Stimulated activated CD8-positive, alpha-beta memory T cell treated with anti-CD3 and anti-CD28 coated beads, Interleukin-15, amount 100 ng/mL, for 48 hours (primary cell): Measurements from ENCODE around the gene PABPC1L.
A peak's percentile ranks its signal among the peaks of the same experiment; 100 is the strongest.

Experiments
- DNase-seq, 2 donors: peaks; one replicate each; pipeline ENCODE4 v3.0.0-alpha.2; 2020; ENCODE audit warnings: low read depth in 2 of 2

PABPC1L gene

GRCh38 chr20:44942264-44942973 is 32.6 kb downstream of the PABPC1L start:
- no peak for DNase-seq

- no peak for DNase-seq
Observed at GRCh38 chr20:44943828-44944227, 34.0 kb downstream of the PABPC1L start.

- DNase-seq: no peak
Observed at GRCh38 chr20:44945261-44945660, 35.4 kb downstream of the PABPC1L start.

GRCh38 chr20:44946271-44946852 is 36.5 kb downstream of the PABPC1L start:
- no peak for DNase-seq

- DNase-seq: no peak
Observed at GRCh38 chr20:44948107-44948506, 38.2 kb downstream of the PABPC1L start.

GRCh38 chr20:44948513-44948912 is 38.7 kb downstream of the PABPC1L start:
- no peak for DNase-seq

GRCh38 chr20:44950368-44950767 is 40.5 kb downstream of the PABPC1L start:
- no peak for DNase-seq

- DNase-seq: no peak
Observed at GRCh38 chr20:44952731-44953130, 42.9 kb downstream of the PABPC1L start.

GRCh38 chr20:44954211-44954610 is 44.4 kb downstream of the PABPC1L start:
- DNase-seq: no peak

GRCh38 chr20:44955270-44955669 is 45.4 kb downstream of the PABPC1L start:
- no peak for DNase-seq

- DNase-seq: no peak
Observed at GRCh38 chr20:44956410-44956809, 46.5 kb downstream of the PABPC1L start.

- DNase-seq: no peak
Observed at GRCh38 chr20:44958276-44958675, 48.4 kb downstream of the PABPC1L start.

- no peak for DNase-seq
Observed at GRCh38 chr20:44959082-44959637, 49.3 kb downstream of the PABPC1L start.

GRCh38 chr20:44959638-44960102 is 49.8 kb downstream of the PABPC1L start:
- peak; percentile 51 to 64 for DNase-seq

- peak; percentile 94 to 96 for DNase-seq
Observed at GRCh38 chr20:44960103-44960852, 50.4 kb downstream of the PABPC1L start, which contains the start of gene TOMM34. Gene TOMM34 (minus strand): TSS chr20:44960397. CDS start chr20:44960333, 64 bp downstream.

- DNase-seq: no peak
Observed at GRCh38 chr20:44961011-44961869, 51.4 kb downstream of the PABPC1L start.

- no peak for DNase-seq
Observed at GRCh38 chr20:44961870-44962267, 52.0 kb downstream of the PABPC1L start.

GRCh38 chr20:44962483-44962882 is 52.6 kb downstream of the PABPC1L start:
- no peak for DNase-seq

GRCh38 chr20:44963325-44964215 is 53.7 kb downstream of the PABPC1L start:
- DNase-seq: no peak

- no peak for DNase-seq
Observed at GRCh38 chr20:44965651-44966029, 55.8 kb downstream of the PABPC1L start.
